HG02759 (cell line): Measurements from ENCODE around the gene FRMD1.

Experiments
- ATAC-seq: cut with Tn5 transposase; IDR thresholded peaks from one replicate; pipeline ENCODE4 v1.9.1; 2021; ENCODE audit warnings: mild to moderate bottlenecking, moderate library complexity; ENCODE audit not compliant: unreplicated experiment

Gene FRMD1

DNA sequence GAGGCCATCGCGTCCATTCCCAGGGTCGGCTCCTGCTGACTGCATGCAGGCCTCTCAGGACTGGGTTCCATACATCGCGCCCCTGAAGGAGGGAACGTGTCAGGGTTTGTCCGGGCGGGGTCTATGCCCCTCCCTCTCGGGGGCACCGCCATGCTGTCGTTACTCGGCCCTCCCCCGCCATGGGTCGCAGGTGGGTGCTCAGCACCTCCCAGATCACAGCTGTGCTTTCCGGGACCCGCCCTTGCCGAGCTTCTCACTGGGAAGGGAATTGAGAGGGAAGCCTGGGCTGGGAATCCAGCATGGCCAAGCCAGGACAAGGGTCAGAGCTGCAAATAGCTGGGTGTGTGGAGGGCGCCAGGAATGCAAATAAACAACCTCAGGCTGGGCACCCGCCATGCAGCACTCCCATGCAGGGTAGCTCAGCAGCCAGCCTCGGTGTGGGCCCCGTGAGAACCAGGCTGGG is at the start of gene FRMD1:
TSS of gene FRMD1 (minus strand) at position 270 of the 463 bp plus-strand sequence. CDS start at position 152, 118 bp downstream.
- no peak for ATAC-seq

DNA sequence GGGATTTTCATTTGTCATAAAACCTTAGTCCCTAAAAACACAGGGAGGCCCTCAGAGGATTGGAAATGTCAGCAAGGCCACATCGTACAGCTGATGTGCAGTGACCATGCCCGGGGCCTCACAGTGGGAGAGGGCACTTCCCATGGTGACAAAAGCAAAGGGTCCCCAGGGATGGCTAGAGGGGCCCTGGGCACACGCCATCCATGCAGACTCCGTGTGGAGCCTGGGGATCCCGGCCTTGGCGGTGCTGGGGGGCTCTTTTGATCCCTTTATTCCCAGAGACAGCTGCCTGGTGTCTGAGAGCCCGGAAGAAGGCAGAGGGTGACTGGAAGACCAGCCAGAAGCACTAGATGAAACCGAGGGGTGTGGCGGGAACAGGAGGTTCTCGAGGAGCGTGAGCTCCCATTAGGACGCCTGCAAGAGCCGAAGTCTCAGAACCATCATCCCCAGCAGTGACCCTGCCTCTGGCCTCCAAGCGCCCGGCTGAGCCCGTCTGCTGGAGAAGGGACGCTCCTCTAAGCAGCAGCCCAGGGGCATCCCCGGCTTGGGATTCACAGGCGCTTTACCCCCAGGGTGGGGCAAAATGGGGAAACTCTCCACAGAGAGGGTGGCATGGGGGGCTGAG is 49.1 kb upstream of the FRMD1 start:
- no peak for ATAC-seq

DNA sequence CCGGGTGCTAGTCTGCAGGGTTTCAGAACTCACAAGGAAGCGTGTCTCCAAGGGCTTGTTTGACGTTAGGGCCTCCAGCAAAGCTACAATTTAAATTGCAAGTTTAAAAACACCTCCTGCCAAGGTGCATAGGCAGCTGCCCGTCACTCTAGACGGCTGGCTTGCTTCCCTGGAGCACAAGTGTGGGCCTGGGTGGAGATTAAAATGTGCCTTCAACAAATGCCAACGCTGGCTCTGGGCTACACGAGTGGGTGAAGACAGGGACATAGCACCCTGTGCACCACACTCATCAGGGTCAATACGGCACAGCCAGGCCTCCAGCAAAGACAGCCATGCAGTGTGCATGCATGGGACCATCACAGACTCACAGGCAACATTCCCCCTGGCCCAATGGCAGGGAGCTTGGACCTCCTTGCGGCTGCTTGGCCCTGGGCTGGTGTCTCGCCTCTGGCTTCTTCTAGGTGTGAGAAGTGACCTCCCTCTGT is 48.4 kb upstream of the FRMD1 start:
- ATAC-seq = no peak

DNA sequence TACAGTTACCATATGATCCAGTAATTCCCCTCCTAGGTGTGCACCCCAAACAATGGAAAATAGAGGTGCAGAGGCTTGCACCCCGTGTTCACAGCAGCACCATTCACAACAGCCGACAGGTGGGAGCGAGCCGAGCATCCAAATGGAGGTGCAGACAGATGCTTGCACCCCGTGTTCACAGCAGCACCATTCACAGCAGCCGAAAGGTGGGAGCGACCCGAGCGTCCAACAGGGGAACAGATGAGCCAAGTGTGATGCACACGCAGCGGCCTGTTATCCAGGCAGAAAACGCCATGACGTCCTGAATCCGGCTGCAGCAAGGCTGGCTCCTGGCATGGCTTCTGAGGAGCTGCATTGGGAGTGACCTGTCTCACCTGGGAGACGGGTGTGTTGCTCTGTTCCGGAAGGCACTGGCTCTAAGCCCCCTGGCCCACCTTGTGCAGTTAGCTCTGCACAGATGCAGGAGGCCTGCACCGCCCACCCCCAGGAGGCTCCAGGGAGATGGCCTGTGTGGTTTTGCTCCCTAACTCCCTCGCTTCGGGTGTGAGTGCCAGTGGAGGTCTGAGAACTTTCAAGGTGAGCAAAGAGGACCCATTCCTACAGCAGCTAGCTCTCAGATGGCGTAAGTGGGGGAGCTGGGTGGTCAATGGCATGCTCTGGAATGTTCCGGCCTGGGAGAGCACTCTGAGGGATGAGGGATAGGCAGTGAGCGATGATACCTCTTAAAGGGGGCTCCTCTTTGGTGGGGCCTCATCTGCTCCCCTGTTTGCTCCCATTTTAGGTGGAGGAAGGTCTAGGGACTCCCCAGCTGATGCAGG is 47.8 kb upstream of the FRMD1 start:
- ATAC-seq = no peak

DNA sequence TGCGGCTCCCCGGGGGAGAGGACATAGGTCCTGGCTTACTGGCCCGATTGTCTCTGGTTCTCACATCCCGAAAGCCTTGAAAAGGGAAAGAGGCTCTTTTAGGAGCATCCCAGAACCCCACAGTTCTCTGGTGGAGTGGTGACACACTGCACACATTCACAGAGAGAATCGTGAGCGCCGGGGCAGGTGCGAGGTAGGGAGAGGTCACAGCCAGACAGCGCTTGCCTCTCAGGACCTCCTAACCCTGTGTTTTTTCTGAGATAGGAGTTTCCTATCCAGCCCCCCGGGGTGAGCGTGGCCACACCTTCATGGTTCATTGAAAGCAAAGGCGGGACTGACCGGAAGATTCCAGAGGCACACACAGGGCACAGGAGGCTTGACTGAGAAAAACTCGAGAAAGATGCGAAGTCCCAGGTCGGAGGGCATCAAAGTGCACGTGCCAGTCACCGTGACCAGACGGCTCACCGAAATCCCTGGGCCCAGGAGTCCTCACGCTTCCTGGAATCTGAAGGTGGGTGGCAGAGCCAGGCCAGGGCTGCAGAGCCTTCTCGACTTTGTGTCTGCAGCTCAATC is 46.5 kb upstream of the FRMD1 start:
- ATAC-seq = no peak

DNA sequence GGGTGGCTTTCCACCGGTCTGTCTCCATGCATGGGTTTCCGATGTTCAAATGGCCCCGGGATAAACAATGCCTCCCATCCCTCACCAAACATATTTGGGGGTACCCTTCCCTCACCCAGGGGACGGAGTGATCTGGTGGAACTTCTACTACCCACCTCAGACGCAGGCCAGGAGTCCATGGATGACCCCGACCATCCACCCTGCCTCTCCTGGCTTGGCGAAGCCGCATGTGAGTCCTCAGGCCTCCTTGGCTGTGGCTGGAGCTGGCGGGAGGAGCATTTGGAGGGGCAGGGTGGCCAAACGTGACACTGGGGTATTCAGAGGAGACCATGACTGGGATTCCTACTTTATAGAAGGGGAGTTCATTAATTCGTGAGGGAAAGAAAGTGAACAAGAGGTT is 45.9 kb upstream of the FRMD1 start:
- no peak for ATAC-seq

DNA sequence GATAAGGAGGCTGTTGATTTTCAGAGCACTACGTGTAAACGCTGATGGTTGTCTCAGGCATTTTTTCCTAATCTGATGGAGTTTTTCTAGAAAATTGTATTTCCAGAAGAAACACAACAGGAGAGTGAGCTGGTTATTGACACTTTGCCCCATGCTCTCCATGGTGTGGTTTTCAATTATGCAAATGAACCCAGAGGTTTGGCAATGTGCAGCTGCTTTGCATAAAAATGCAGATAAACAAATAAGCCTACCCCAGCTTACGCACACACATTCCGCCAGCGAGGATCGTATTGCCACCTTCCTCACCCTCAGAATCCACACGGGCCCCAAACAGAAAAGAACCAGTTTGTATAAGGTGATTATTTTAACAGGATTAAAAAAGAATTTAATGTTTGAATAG is 45.1 kb upstream of the FRMD1 start:
- ATAC-seq = no peak

DNA sequence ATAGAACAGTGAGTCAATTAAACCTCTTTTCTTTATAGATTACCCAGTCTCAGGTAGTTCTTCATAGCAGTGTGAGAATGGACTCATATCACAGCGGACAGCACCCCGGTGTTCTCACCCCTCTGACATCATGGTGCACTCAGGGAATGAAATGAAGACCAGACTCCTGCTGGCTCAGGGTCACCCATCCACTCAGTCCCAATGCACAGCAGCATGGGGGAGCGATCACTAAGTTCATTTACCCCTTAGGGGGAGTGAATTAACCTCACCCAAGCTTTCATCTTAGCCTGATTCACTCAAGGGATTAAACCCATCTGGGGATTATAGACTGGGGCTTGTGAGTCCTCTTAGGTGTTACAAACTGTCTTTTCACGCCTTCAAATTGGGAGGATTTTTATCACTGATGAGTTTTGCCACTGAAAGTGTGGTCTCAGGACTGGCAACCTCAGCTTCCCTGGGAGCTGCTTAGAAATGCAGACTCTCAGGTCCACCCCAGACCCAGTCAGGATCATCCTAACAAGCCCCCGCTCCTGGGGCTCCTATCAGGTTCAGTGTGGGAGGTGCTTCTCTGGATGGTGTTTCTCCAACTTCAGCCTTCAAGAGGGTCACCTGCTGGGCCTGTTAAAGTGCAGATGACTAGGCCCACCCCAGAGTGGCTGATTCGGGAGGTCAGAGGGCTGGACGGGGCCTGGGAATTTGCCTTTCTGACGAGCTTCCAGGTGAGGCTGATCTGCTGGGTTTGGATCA is 44.3 kb upstream of the FRMD1 start:
- ATAC-seq = no peak

DNA sequence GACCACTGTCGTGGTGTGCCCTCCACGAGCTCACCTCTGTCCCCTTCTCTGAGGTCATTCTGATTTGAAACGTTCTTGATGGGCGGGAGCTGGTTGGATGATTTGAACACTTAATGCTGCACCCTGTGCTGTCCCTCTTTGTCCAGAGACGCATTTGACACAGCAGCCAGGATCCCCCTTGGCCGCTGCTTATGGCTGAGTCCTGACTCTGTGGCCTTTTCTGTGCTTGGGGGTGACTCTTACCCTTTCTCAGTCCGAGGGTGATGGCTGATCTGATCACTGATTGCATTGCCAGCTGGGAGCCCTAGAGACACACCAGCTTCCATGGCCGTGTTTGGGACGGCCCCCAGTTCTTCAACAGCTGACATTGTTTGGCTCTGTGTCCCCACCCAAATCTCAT is 43.5 kb upstream of the FRMD1 start:
- ATAC-seq = no peak

DNA sequence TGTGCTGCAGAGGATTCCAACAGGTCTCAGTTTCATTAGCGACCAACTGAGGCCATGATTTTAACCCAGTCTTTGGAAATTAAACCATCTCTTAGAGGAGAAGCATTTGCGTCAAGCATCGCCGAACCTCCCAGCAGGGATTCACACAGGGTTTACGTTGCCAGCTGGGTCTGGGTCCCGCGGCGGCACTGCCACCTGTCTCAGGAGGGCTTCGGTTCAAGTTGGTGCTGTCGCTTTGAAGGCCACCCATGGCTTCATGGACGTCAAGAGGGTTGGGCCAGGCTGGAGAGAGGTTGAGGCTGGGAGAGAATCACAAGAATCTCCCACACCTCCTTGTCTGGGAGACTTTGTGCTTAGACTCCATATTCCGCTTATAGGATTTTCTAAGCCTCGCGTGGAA is 43.0 kb upstream of the FRMD1 start:
- ATAC-seq = no peak

DNA sequence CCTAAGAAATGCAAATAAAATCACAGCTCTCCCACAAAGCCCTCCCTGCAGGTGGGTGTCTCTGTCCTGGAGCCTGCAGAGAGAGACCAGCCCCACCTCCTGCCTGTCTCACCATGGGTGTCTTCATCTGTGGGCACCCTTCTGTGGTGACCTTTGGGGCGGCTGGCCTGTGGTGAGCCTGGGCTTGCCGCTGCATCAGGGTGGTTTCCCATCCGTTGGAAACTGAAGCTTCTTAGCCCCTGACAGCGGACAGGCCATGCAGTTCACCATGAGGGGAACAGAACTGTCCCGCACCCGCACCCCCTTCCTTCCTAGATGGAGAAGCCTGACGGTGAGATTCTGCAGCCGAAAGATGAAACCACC is 42.3 kb upstream of the FRMD1 start:
- ATAC-seq = no peak

DNA sequence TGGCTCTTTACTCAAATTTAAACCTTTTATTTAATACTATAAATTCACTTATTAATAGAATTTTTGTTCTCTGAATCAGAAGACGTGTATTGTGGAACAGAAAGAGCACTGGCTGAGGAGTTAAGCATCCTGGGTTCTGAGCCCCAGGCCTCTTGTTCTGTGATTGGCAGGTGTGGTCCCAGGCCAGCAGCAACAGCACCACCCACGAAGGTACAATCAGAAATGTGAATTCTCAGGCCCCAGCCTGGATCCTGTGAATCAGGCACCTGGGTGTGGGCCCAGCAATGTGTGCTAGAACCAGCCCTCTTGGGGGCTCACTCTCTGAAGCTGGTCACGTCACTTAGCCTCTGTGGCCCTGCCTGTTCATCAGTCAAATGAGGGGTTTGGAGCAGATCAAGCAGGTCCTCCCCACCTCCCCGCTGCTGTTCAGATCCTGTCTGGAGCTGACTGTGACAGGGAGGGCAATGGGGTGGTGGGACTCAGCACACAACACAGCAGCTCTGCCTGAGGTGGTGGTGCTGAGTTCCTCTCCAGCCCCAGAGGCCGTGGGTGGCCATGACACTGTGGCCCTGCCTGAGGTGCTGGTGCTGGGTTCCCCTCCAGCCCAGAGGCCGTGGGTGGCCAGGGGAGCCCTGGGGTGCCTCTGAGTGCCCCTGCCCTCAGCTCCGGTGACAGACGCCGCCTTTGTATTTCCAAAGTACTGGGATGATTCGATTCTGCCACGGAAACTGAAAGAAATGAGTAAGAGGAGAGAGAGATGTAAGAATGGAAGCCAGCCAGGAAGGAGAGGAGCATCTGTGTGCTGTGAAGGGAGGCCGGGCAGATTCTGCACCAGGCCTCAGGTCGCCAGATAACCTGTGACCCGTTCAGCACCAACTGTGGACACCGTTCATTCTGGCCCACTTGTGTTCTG is 41.6 kb upstream of the FRMD1 start:
- ATAC-seq = no peak

DNA sequence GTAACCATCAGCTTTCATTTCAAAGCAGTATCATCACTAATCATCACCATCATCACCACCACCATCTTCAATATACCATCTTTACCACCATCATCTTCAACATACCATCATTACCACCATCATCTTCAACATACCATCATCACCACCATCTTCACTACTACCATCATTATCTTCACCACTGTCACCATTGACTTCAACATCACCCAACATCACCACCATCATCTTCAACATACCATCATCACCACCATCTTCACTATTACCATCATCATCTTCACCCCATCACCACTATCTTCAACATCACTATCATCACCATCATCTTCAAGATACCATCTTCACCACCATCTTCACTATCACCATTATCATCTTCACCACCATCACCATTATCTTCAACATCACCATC is 40.5 kb upstream of the FRMD1 start:
- no peak for ATAC-seq

DNA sequence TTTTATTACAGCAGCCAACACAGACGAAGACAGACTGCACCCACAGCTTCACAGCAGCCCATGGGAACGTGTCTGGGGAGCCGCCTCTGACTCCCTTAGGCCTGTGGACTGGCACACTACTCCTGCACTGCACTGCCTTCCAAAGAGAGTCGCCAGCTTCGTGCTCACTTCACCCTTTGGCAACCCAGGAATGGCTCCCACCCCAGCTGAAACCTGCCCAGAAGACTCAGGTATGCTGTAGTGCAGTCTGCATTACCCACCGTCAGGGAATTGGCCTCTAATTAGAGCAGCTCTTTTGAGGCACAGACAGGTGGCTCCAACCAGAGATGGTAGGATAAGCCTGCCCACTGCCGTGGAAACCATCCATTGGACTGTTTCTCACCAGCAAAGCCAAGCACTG is 39.9 kb upstream of the FRMD1 start:
- no peak for ATAC-seq

DNA sequence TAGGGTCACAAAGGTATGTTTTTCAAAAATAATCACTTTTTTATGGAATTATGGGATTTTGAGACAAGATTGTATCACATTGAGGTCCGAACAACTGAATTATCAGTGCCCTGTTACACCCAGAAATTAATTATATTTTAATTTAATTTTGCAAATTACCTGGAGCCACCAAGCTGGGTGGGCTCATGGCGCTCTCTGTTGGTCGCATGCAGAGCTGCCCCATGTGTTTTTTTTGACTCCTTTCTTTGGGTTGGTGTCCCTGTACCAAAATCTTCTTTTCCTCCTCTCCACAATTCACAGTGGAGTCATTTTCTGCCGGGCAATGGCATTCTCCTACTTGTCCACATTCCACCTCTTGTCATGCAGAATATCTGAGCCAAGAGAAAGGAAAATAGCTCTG is 38.9 kb upstream of the FRMD1 start:
- no peak for ATAC-seq

DNA sequence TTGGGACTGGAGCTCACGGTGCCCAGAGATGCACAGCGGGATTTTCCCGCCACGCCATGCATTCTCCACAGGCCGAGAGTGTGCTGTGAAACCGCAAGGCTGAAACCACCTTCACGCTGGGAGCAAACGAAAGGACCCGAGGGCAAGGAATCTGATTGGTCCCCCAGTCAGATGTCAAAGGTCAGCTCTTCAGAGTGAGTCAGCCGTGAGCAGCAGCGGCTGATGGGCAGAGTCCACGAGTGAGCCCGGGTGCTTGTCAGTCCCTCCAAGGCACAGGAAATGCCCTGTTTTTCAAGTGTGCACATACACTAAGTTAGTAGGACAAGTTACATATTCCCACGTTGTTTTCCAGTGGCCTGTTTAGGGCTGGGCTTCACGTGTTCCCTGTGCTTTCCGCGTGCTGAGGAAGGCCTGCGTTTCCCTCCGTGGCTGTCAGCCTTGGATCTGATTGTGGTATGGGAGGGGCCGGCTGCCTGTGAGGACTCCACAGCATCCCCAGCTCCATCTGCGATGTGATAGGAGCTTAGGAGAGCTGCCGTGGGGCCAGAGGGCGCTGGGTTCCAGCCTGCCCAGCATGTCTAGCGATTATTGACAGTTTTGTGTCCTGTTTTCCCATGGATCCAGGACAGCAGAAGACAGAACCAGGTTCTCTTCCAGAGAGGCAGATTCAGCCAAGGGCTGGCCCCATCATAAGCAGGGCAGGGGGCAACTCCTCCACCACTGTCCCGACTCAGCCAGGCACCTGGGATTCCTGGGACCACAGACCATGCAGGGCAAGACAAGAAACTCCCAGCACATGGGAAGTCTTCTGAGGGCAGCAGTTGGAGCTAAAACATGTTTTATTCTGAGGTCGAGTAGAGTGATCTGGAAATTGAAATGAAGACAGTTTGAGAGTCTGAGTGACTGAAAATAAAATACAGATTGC is 38.2 kb upstream of the FRMD1 start:
- ATAC-seq = no peak

DNA sequence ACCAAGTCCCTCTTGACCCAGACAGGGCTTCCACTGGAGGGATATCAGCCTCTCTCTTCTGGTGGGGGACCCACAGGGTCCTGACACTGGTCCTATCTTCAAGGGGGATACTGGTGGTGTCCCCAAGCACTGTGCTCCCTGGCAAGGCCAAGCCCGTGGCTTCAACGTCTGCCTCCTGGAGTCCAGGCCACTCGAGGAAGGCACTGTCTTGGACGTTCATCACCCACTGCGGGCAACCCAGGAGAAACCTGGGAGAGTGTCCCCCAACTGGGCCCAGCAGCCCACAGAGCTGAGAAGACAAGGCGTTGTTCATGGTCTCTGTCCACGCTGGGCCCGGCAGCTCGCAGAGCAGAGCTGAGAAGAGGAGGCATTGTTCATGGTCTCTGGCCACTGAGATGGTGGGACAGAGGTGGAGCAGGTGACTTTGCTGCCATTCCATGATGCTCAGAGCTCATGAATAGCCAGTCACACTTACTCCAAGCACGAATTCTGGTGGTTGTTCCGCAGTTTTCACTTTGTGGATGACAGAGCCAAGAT is 37.5 kb upstream of the FRMD1 start:
- ATAC-seq = no peak

DNA sequence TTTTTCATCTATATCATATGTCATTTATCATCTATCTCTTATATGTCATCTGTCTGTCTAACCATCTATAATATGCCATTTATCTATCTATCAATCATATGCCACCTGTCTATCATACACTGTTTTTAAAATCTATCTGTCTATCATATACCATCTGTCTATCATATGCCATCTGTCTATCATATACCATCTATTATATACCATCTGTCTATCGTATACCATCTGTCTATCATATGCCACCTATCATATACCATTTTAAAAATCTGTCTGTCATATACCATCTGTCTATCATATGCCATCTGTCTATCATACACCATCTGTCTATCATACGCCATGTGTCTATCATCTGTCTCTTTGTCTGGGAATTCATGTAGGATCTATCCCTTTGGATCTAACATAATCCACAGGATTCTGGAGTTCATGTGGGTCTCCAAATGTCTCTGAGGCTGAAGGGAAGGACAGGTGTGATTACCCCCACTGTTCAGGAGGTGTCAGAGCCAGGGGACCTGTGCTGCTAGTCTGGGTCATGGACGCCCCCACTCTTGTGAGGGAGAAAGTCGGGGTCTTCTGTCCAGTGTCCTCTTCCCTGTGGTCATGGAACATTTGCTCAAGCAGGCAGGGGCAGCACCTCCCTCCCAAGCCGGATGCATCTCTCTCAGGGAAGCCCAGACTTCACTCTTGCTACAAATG is 36.9 kb upstream of the FRMD1 start:
- no peak for ATAC-seq
